Measurements from ENCODE around the gene NTSR2.

DNA sequence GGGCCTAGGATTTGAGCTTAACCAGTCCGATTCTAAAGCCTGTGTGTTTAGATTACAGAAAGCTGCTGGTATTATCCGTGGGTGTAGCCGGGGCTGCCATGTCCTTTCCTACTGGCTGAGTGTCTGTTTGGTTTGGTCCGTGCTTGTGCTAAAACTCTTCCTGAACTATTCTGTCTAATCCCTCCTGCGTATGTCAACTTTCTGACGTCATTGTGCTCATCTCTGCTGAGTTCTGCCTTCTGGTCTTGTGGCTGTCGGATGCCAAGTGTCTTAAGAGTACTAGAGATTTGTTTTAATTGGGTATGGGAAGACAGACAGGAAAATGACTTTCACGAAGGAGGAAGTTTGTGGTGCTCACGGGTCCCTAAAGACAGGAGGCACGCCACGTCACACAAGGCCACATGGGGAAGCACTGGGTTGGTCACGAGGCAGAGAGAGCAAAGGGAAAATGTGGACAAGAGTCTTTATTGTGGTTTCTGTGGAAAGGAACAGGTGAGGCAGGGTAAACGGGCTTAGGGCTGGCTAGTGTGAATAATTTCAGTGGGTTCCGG lies 31.8 kb upstream of the NTSR2 start:
- TF ChIP-seq, protein P1, sequence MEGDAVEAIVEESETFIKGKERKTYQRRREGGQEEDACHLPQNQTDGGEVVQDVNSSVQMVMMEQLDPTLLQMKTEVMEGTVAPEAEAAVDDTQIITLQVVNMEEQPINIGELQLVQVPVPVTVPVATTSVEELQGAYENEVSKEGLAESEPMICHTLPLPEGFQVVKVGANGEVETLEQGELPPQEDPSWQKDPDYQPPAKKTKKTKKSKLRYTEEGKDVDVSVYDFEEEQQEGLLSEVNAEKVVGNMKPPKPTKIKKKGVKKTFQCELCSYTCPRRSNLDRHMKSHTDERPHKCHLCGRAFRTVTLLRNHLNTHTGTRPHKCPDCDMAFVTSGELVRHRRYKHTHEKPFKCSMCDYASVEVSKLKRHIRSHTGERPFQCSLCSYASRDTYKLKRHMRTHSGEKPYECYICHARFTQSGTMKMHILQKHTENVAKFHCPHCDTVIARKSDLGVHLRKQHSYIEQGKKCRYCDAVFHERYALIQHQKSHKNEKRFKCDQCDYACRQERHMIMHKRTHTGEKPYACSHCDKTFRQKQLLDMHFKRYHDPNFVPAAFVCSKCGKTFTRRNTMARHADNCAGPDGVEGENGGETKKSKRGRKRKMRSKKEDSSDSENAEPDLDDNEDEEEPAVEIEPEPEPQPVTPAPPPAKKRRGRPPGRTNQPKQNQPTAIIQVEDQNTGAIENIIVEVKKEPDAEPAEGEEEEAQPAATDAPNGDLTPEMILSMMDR (conservative IDR thresholded peaks at IDR 0.05; ENCODE audit: low read length), result no peak
- no peak for TF ChIP-seq EZH2phosphoT487 (IDR thresholded peaks at IDR 0.05; ENCODE audit: borderline replicate concordance, low read depth, low read length)

Measured in OCI-LY7 (cell line).